ENCODE results near the gene UBE2E2.
A peak's percentile ranks its signal among the peaks of the same experiment; 100 is the strongest.

The UBE2E2 gene

GRCh38 chr3:23288286-23288685, 85.2 kb downstream of the UBE2E2 start:
- DNase-seq: no peak

DNA sequence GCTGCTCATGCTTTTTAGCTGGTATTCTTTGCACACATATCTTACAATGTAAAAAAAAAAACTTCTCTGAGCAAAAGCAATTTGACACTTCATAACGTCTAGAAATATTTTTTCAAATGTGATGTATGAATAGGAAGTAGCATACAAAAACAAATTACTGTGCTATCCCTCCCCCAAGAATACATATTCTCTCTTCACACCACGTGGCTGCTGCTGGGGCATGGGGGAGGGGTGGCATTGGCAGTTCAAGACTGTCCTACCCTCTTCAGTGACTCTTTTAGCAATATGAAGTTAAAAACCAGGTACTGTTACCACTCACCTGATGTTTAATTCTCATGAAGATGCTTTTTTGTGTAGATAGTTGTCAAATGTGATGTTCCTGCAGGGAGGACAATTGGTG, 85.6 kb downstream of the UBE2E2 start:
- DNase-seq: no peak

DNA sequence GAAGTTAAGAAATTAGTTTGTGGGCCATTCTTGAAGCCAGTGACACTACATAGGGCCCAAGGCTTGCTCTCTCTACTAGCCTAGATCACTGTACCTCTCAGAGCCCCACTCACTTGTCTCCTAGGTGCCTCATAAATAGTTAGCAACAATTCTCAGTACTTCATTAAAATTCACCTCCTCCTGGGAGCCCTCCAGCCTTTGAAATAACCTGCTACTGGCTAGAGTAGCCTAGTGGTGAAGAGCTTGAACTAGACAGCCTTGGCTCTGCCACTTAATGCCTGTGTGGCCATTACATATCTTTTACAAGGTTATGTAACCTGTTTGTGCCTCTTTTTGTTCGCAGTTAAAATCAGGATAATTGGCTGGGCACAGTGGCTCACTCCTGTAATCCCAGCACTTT, 89.3 kb downstream of the UBE2E2 start:
- DNase-seq: no peak

- DNase-seq: no peak
Measured at GRCh38 chr3:23294770-23295387, 91.8 kb downstream of the UBE2E2 start.

DNA sequence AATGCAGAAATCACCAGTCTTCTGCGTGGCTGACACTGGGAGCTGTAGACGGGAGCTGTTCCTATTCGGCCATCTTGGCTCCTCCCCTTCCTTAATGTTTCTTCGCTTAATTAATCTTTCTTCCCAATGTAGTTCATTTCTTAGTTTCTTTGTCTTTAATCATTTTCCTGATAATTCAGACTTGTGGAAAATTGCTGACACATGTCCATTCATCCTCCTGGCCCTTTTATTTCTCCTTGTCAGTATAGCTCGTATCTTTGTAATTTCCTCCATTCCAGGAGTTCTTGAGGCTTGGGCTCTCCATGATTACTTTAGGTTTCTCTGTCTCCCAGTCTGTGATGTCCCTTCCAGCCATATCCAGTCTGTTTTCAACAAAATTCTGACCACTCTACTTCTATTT, 98.7 kb downstream of the UBE2E2 start:
- no peak for DNase-seq

GRCh38 chr3:23302271-23302670, 99.1 kb downstream of the UBE2E2 start:
- DNase-seq: no peak

GRCh38 chr3:23303601-23304217, 100.6 kb downstream of the UBE2E2 start:
- no peak for DNase-seq

GRCh38 chr3:23304424-23304823, 101.3 kb downstream of the UBE2E2 start:
- no peak for DNase-seq

- DNase-seq: no peak
Measured at GRCh38 chr3:23308986-23309625, 106.0 kb downstream of the UBE2E2 start.

- DNase-seq: no peak
Measured at GRCh38 chr3:23312866-23313265, 109.7 kb downstream of the UBE2E2 start.

DNA sequence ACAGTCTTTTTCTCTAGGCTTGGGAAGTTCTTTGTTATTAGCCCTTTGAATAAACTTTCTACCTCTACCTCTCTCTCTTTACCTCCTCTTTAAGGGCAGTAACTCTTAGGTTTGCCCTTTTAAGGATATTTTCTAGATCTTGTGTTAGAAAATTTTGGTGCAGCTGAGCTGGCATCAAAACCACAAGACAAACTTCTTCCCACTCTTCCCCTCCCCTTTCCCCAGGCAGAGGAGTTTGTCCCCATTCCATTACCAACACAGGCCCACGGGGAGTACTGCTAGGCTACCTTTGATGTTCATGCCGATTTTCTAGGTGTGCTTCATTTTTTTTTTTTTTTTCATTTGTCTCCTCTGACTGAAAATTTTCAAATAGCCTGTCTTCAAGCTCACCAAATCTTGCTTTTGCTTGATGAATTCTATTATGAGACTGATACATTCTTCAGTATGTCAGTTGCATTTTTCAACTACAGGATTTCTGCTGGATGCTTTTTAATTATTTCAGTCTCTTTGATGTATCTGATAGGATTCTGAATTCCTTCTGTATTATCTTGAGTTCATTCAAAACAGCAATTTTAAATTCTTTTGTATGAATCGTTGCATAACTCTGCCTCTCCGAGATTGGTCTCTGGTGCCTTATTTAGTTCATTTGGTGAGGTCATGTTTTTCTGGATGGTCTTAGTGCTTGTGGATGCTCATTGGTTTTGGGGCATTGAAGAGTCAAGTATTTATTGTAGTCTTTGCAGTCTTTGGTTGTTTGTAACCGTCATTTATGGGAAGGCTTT, 112.0 kb downstream of the UBE2E2 start:
- DNase-seq: no peak

- no peak for DNase-seq
Measured at GRCh38 chr3:23316924-23317323, 113.8 kb downstream of the UBE2E2 start.

- DNase-seq: no peak
Measured at GRCh38 chr3:23319366-23320312, 116.5 kb downstream of the UBE2E2 start.

- DNase-seq: no peak
Measured at GRCh38 chr3:23320586-23321570, 117.8 kb downstream of the UBE2E2 start.

DNA sequence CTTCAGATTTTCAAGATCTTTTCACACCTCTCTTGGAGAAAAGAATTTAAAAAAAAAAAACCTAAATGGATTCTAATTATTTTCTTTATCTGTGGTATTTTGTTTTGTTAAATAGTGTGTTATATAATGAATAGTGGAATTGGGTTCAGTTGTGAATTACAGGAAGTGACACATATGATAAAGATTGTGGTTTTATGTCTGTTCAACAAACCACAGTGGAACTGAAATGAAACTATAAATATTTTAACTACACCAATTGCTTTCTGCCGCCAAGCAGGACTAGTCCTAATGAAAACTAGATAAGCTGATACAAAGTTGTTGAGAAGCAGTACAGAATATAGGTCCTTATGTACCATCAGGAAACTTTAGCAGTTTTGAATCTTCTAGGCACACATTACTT, 121.6 kb downstream of the UBE2E2 start:
- peak; percentile 7 for DNase-seq

DNA sequence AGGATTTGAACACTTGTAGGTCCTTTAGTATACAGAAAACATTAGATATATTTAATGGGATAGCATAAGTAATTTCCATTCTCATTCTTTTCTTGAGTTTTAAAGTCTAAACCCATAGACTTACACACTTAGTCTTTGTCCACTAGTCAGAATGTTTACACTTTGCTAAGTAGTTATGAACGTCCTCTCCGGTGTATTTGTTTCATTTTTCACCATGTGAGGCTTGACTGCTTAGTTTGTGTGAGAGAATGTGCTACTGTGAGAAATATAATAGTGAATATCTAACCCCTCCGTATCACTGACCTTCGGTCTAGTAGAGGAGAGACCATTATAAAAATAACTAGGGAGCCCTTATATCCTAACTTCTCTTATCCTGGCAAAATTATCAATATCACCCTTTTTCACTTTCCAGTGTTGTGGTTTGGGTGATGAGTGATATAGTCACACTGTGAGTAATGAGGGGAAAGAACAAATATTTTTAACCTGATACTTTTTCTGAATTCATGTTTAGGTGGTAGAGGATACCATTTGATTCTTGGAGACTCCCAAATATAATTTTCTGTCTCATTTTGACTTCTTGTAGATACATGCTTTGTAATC, 122.4 kb downstream of the UBE2E2 start:
- DNase-seq: no peak

DNA sequence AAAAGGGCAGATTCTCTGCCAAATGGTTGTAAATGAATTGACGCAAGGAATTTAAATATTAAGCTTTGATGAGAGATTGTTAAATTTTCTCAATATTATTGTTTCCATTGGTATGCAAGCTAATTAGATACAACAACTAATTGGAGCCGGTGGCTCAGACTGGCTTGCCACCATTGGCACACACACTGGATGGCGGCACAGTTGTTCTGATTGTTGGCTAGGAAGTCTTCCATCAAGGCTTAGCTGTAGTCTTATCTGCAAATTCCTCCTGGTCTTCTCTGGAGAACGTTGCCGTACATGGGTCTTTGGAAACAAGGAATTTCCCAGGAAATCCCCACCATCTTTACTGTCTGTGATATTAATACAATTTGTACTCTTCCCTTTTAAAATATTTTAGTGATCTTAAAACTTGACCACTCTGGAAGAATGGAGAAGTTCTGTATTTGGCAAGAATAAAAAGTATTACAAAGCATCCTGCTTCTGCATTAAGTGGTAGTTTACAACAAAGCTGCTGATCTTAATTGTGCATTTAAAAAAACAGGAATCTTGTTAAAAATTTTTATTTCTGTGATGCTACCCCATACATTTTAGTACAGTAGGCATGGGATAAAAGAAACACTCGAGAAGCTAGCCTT, 126.5 kb downstream of the UBE2E2 start:
- no peak for DNase-seq

DNA sequence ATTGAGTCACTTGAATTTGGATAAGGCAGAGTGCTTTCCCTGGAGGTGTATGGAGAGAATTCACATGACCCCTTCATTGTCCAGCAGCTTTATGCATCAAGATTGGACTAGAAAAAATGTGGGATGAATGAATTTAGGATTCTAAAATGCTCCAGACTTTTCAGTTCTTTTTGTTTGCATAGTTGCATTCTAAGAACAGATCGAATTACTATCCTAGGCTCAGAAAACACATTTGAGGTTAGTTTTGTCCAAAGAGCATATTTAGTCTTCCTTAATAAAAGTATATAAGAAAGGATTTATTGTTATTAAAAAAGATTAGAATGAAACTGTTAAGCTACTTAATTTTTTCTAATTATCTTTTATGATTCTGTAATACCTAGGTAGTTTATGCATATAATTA, 127.4 kb downstream of the UBE2E2 start:
- no peak for DNase-seq

- DNase-seq: no peak
Measured at GRCh38 chr3:23331141-23331935, 128.2 kb downstream of the UBE2E2 start.

DNA sequence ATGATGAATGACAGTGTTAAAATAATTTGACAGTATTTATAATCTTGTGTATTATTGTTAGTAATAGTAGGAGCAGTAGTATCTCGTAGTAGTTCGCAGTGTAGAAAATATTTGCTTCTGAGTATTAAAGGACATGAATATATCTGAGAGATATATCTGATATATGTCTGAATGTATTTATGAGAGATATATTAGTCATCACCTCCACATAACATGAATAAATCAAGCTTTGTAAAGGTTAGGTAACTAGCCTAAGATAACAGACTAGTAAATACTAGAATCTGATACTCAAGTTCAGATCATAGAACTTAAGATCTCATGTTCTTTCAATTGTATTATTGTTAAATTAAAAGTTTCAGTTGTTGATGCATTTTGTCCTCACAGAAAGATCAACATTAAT, 130.5 kb downstream of the UBE2E2 start:
- no peak for DNase-seq

Data from RPMI8226 (cell line).